Mononuclear cell (primary cell): ENCODE measurements around the gene ESYT1. TPM values are rescaled to one million over a fixed set of nuclear protein-coding genes. Genes with fewer than 3 reads are reported as not detected.

ENCODE experiments used
- H3K27me3 ChIP-seq: 2 replicates; pipeline ENCODE4 v1.6.0; 2011; ENCODE audit warnings: low read length, control low read depth; ENCODE audit not compliant: insufficient read depth
- H3K4me1 ChIP-seq: 2 replicates; pipeline ENCODE4 v1.5.1; 2011; ENCODE audit warnings: mild to moderate bottlenecking, low read length, control low read depth; ENCODE audit not compliant: insufficient read depth
- H3K4me3 ChIP-seq: 2 replicates; pipeline ENCODE4 v1.5.1; 2011; ENCODE audit warnings: mild to moderate bottlenecking, low read length, moderate library complexity
- H3K9me3 ChIP-seq: 2 replicates; pipeline ENCODE4 v1.5.1; 2011; ENCODE audit warnings: low read depth, mild to moderate bottlenecking, control low read depth, low read length
- total RNA-seq: library from RNA; depleted of rRNA; stranded (reverse); fragments of >200 nt; gene quantifications from one replicate; pipeline ENCODE4 v1.2.3, GENCODE V29; 2012

Gene ESYT1
- total RNA-seq, 1 donor = 62.1 TPM

DNA sequence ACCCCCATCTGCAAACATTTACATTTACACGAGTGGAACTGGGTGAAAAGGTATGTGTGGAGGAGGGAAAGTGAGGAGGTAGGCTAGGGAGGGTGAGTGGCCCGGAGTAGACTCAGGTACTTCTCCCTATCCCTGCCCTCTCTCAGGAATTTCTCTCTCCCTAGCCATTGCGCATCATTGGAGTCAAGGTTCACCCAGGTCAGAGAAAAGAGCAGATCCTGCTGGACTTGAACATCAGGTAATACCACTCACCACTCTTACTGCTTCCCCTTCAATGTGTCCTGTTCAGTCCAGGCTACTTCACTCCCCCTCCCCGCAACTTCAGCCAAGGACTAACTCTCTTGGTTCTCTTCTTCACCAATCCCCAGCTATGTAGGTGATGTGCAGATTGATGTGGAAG is 2.8 kb downstream of the ESYT1 start:
- Histone ChIP-seq H3K9me3 (no peaks in the 10 kb centered on the region), H3K4me1 (peaks cover 48% of the 10 kb centered on the region), H3K27me3 (no peaks in the 10 kb centered on the region), H3K4me3 (no peak overlapping the region)

DNA sequence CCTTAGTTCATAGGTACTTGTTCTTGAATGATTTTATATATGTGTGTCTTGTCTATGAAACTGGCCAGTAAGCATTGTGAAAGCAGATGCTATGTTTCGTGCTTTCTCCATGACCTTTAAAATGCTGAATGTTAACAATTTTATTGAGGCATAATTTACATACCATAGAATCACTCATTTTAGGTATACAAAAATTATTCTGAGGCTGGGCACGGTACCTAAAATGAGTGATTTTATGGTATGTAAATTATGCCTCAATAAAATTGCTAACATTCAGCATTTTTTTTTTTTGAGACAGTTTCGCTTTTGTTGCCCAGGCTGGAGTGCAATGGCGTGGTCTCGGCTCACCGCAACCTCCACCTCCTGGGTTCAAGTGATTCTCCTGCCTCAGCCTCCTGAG is 6.8 kb downstream of the ESYT1 start:
- H3K9me3 ChIP-seq = no peaks in the 10 kb centered on the region
- H3K4me1 ChIP-seq = peaks cover 47% of the 10 kb centered on the region
- H3K4me3 ChIP-seq = no peak overlapping the region
- H3K27me3 ChIP-seq = no peaks in the 10 kb centered on the region

DNA sequence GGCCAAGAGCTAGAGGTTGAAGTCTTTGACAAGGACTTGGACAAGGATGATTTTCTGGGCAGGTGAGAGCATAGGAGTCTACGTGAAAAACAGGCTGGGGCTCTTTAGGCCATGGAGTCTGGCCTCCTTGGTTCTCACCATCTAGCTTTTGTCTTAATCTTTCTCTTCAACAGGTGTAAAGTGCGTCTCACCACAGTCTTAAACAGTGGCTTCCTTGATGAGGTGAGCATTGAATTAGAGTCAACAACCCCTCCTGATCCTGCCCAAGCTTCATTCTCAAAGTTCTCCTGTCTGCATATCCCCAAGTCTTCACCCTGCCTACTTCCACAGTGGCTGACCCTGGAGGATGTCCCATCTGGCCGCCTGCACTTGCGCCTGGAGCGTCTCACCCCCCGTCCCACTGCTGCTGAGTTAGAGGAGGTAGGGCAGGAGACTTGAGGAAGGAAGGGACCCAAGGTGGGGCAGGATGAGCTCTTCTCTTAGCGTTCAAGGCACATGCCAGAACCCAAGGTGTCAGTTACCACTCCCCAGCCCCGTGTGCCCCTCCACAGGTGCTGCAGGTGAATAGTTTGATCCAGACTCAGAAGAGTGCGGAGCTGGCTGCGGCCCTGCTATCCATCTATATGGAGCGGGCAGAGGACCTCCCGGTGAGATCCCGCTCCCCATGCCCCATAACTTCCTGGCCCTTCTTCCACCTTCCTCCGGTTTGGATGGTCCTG is 9.9 kb downstream of the ESYT1 start:
- no peak overlapping the region for H3K4me3 ChIP-seq
- no peaks in the 10 kb centered on the region for H3K27me3 ChIP-seq
- peaks cover 44% of the 10 kb centered on the region for H3K4me1 ChIP-seq
- H3K9me3 ChIP-seq = no peaks in the 10 kb centered on the region

DNA sequence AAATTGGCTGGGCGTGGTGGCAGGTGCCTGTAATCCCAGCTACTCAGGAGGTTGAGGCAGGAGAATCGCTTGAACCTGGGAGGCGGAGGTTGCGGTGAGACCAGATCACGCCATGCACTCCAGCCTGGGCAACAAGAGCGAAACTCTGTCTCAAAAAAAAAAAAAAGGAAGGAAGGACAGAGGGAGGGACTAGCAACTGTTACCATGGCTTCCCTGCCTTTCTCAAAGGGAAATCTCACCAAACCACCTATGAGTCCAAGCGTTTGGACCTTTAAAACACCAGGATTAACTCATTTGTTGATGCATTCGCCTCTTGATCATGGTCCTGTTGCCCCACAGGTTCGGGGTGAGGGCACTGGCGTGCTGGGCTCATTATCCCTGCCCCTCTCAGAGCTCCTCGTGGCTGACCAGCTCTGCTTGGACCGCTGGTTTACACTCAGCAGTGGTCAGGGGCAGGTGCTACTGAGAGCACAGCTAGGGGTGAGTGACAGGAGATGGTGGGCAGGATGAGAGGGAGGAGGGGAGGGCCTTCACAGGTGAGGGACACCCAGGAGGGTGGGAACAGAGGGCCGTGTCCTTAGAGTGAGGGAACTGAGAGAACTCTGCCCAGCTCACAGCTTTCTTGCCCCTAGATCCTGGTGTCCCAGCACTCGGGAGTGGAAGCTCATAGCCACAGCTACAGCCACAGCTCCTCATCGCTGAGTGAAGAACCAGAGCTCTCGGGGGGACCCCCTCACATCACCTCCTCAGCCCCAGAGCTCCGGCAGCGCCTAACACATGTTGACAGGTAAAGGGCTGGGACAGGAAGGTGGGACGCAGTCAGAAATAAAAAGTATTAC is 14.1 kb downstream of the ESYT1 start:
- Histone ChIP-seq H3K4me3 (no peak overlapping the region), H3K4me1 (peaks cover 48% of the 10 kb centered on the region), H3K9me3 (no peaks in the 10 kb centered on the region), H3K27me3 (no peaks in the 10 kb centered on the region)

DNA sequence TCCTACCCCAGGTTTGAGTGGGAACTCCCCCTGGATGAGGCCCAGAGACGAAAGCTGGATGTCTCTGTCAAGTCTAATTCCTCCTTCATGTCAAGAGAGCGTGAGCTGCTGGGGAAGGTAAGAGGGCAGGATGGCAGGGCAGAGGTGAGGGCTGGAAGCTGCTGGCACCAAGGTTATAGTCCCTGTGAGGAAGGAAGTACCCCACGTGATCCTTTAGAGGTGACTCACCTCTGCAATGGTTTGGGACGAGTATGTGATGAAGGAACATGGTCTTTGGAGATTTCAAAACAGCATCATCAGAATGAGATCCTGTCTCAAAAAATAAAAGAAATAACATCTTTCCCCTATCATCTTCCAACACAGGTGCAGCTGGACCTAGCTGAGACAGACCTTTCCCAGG is 15.2 kb downstream of the ESYT1 start:
- H3K27me3 ChIP-seq = no peaks in the 10 kb centered on the region
- H3K4me3 ChIP-seq = no peak overlapping the region
- no peaks in the 10 kb centered on the region for H3K9me3 ChIP-seq
- H3K4me1 ChIP-seq = peaks cover 39% of the 10 kb centered on the region

DNA sequence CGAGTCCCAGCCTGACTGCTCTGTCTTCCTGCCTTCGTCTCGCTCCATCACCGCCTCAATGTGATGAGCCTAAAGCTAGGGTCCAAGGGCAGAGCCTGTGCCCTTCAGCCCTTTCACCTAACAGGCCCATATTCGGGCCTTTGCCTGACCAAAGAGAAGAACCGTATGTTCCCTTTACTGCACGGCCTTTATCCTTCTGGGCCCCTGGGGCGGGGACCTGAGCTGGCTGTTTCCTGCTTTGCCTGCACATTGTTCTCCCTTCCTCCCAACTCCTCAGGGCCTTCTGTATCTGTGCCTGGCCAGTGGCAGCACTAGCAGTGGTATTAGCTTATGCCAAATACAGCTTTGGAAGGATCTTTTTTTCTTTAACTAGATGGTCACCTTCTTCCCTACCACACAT is 15.8 kb downstream of the ESYT1 start:
- Histone ChIP-seq H3K4me3 (no peak overlapping the region), H3K9me3 (no peaks in the 10 kb centered on the region), H3K4me1 (peaks cover 32% of the 10 kb centered on the region), H3K27me3 (no peaks in the 10 kb centered on the region)

DNA sequence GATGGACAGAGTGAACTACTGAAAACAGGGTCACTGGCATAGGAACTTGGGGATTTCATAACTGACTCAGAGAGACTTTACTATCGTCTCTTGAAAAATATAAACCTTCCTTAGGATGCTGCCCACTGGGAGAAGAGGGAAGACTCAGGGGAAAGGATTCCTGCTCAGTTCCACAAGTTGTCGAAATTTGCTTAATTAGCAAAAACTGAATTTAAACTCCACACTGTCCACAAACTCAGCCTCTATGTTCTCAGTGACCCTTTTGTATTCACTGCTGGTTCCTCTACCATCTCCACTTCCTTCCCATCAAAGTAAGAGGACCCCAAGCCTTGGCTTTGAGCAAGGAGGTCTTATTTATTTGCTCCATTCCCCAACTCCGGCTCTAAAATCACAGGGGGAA is 17.1 kb downstream of the ESYT1 start:
- H3K9me3 ChIP-seq = no peaks in the 10 kb centered on the region
- H3K27me3 ChIP-seq = no peaks in the 10 kb centered on the region
- H3K4me1 ChIP-seq = peaks cover 34% of the 10 kb centered on the region
- no peak overlapping the region for H3K4me3 ChIP-seq

DNA sequence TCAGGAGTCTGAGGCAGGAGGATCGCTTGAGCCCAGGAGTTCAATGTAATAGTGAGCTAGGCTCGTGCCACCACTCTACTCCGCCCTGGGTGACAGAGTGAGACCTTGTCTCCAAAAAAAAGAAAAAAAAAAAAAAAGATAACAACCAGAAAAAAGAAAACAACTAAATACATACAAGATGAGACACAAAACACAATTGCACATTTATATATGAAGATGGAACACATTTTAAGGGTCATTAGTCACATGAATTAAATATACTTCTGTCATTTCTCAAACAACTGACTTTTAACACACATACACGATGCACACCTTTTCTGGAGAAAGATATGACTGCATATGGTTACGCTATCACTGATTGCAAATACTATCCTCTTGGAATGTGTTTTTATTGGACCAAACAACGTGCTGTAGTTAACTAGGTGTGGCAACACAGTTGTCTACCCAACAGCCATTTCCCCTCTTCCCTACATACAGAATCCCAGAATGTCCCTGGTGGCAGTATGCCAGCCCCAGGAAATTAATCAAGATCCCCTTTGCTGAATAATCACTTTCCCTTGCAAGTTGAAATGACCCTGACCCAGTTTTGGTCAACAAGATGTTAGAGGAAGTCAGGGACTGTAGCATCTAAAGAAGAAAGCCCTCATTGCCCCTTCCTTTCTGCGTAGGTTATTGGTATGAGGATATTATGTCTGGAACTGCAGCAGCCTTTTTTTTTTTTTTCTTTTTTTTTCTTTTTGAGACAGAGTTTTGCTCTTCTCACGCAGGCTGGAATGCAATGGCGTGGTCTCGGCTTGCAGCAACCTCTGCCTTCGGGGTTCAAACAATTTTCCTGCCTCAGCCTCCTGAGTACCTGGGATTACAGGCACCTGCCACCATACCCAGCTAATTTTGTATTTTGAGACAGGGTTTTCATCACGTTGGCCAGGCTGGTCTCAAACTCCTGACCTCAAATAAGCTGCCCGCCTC is 18.7 kb downstream of the ESYT1 start:
- H3K9me3 ChIP-seq = no peaks in the 10 kb centered on the region
- H3K27me3 ChIP-seq = no peaks in the 10 kb centered on the region
- H3K4me3 ChIP-seq = no peak overlapping the region
- peaks cover 44% of the 10 kb centered on the region for H3K4me1 ChIP-seq

DNA sequence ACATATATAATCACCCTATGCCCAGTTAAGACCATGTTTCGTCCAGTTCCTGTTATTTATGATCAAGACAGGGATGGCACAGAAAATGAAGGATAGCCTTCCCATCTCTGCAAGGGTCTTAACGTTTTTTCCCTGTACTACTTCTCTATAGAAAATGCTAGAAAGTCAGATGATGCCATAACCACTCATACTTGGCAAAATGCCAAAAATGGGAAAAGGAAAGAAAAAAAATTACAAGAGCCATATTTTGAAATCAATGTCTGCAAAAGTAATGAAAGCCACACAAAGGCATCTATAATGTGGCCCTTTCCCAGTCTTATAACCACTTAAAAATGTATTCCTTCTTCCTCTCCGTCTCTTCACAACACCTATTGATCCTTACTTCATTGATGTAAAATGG is 22.5 kb downstream of the ESYT1 start:
- Histone ChIP-seq H3K4me1 (peaks cover 32% of the 10 kb centered on the region), H3K4me3 (no peak overlapping the region), H3K27me3 (no peaks in the 10 kb centered on the region), H3K9me3 (no peaks in the 10 kb centered on the region)

DNA sequence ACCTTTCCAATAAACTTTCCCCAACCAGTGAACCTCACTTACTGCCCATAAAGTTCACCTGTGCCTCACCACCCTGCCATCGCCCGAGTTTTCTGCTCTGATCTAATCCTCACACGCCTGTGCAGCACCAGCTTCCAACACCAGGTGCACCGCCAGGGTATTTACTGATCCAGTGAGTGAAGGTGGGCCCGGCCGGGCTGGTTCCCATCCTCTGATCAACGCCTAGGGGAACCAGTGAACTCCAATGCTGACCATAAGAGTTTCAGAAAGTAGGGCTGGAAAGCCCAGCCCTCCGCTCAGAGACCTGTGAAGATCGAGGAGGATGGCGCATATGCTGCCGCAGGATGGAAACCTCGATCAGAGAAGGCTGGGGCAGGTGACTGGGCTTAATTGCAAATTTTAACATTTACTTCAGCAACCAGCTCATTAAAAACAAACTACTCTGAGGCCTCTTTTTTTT is 23.6 kb downstream of the ESYT1 start:
- peaks cover 34% of the 10 kb centered on the region for H3K4me1 ChIP-seq
- H3K27me3 ChIP-seq = no peaks in the 10 kb centered on the region
- no peaks in the 10 kb centered on the region for H3K9me3 ChIP-seq
- H3K4me3 ChIP-seq = peak overlapping the region; percentile 71

DNA sequence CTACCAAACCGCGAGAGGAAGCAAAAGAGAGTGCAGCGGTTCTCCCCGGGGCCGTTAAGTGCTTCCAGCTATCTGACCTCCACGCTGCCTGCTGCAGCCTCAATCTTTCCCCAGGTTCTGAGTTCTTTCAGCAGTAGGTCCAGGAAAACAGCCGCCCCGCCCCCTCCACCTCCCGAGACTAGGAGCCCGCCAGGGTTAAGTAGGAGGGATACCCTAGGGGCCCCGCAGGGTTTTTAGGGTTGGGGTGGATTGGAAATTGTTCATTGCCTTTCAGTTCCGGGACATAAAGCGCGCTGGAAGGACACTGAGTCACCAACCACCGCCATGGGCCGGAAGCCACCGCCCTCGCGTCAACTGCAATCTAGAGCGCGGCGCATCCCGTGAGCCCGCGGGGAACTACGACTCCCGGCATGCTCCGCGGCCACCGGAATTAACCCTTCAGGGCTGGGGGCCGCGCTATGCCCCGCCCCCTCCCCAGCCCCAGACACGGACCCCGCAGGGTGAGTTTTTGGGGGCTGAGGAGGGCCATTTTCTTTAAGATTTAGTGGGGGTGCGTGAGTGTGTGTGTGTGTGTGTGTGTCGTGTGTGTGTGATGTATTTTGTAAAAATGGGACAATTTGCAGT is 24.2 kb downstream of the ESYT1 start, which contains the start of gene MYL6B:
MYL6B (plus strand) TSS at position 456 of the 624 bp plus-strand sequence. CDS start 1,332 bp downstream, outside the sequence.
- Histone ChIP-seq H3K9me3 (no peaks in the 10 kb centered on the region), H3K27me3 (no peaks in the 10 kb centered on the region), H3K4me3 (peak within 1 kb of the TSS; percentile 71), H3K4me1 (peaks cover 39% of the 10 kb centered on the region)

DNA sequence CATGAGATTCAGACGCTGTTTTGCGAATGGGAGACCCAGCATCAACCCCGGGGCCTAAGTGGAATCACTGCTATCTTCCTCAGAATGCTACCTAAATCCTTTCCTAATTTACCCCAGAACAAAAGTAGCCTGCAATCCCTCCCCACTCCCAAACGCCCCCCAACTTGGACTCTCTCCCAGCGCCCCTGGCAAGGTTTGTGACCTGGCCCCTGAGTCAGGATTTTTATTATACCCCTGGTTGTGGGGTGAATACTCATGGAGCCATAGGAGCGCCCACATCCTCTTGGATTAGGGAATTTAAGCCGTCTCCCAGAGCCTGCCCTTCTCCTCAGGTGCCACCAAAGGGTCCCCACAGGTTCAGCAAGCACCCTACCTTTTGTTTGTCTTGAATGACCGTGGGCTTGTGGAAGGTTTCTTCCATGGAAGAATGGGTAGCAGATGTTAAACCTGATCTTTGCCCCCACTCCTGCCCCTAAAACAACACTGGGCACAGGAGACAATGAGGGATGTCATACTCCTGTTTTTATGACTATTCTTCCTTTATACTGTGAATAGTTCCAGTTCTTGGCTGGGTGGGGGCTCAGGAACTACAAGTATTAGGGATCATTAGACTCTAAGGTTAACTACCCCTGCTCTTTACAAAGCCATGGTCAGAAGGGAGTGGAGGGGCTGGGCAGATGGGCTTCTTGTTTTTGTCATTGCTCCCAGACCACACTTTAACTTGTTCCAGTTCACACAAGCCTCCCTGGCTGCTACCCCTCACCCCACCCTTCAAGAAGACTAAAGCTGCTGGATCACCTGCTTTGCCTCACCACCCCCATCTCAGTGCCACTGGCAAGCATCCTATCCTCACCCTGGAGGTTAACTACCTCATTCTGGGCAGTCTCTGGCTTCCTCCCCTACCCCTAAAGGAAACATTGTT is 24.9 kb downstream of the ESYT1 start:
- no peaks in the 10 kb centered on the region for H3K9me3 ChIP-seq
- H3K27me3 ChIP-seq = no peaks in the 10 kb centered on the region
- peaks cover 45% of the 10 kb centered on the region for H3K4me1 ChIP-seq
- H3K4me3 ChIP-seq = peak overlapping the region; percentile 71

DNA sequence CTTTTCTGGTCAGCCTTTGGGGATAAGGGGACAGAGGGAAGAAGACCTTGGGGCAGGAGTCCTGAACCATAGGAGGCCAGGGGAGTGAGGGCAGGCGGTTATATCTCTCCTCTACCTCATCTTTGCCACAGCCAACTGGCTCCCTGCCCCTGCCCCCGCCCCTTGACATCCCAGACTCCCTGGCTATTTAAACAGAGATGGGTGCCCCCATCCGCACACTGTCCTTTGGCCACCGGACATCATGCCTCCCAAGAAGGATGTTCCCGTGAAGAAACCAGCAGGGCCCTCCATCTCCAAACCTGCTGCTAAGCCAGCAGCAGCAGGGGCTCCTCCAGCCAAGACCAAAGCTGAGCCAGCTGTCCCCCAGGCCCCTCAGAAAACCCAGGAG is 25.6 kb downstream of the ESYT1 start:
- Histone ChIP-seq H3K4me3 (no peak overlapping the region), H3K4me1 (peaks cover 45% of the 10 kb centered on the region), H3K9me3 (no peaks in the 10 kb centered on the region), H3K27me3 (no peaks in the 10 kb centered on the region)
